Measurements from ENCODE around the gene SLC4A1AP.

The SLC4A1AP gene

GRCh38 chr2:27709326-27709725 is 45.6 kb downstream of the SLC4A1AP start:
- no peaks in the 10 kb centered on the region for H3K9me3 Mint-ChIP-seq
- H3K27me3 Mint-ChIP-seq, result no peaks in the 10 kb centered on the region
- DNase-seq (ENCODE audit: low spot score in 2 of 2), result no peak
- ATAC-seq (replicated peaks; ENCODE audit: extremely low read depth, poor library complexity, severe bottlenecking), result no peak
- H3K36me3 Mint-ChIP-seq (ENCODE audit: insufficient read depth), result no peaks in the 10 kb centered on the region
- peaks cover under 1% of the 10 kb centered on the region for H3K4me1 Mint-ChIP-seq
- no peak overlapping the region for H3K4me3 Mint-ChIP-seq
- no peak overlapping the region for H3K27ac Mint-ChIP-seq (ENCODE audit: low read depth)

- no peak for ATAC-seq (replicated peaks; ENCODE audit: extremely low read depth, poor library complexity, severe bottlenecking)
- Mint-ChIP-seq H3K4me1 (peaks cover 8% of the 10 kb centered on the region), H3K9me3 (no peaks in the 10 kb centered on the region), H3K4me3 (no peak overlapping the region), H3K36me3 (ENCODE audit: insufficient read depth) (no peaks in the 10 kb centered on the region), H3K27ac (ENCODE audit: low read depth) (no peak overlapping the region), H3K27me3 (no peaks in the 10 kb centered on the region)
- DNase-seq (ENCODE audit: low spot score in 2 of 2), result no peak
Observed at GRCh38 chr2:27709960-27710575, 46.4 kb downstream of the SLC4A1AP start.

- no peak overlapping the region for H3K4me3 Mint-ChIP-seq
- peaks cover 8% of the 10 kb centered on the region for H3K4me1 Mint-ChIP-seq
- no peak overlapping the region for H3K27ac Mint-ChIP-seq (ENCODE audit: low read depth)
- no peak for DNase-seq (ENCODE audit: low spot score in 2 of 2)
- no peaks in the 10 kb centered on the region for H3K36me3 Mint-ChIP-seq (ENCODE audit: insufficient read depth)
- ATAC-seq (replicated peaks; ENCODE audit: extremely low read depth, poor library complexity, severe bottlenecking), result no peak
- H3K9me3 Mint-ChIP-seq, result no peaks in the 10 kb centered on the region
- no peaks in the 10 kb centered on the region for H3K27me3 Mint-ChIP-seq
Observed at GRCh38 chr2:27710640-27711430, 47.1 kb downstream of the SLC4A1AP start.

GRCh38 chr2:27711804-27712203 is 48.1 kb downstream of the SLC4A1AP start:
- ATAC-seq (replicated peaks; ENCODE audit: extremely low read depth, poor library complexity, severe bottlenecking), result no peak
- Mint-ChIP-seq H3K4me3 (no peak overlapping the region), H3K4me1 (peaks cover 16% of the 10 kb centered on the region), H3K9me3 (no peaks in the 10 kb centered on the region), H3K27me3 (no peaks in the 10 kb centered on the region), H3K27ac (ENCODE audit: low read depth) (no peak overlapping the region), H3K36me3 (ENCODE audit: insufficient read depth) (no peaks in the 10 kb centered on the region)
- DNase-seq (ENCODE audit: low spot score in 2 of 2), result no peak

- Mint-ChIP-seq H3K4me3 (no peak overlapping the region), H3K27me3 (no peaks in the 10 kb centered on the region), H3K4me1 (peaks cover 19% of the 10 kb centered on the region), H3K36me3 (ENCODE audit: insufficient read depth) (no peaks in the 10 kb centered on the region), H3K27ac (ENCODE audit: low read depth) (no peak overlapping the region), H3K9me3 (no peaks in the 10 kb centered on the region)
- DNase-seq (ENCODE audit: low spot score in 2 of 2) (no peak), ATAC-seq (replicated peaks; ENCODE audit: extremely low read depth, poor library complexity, severe bottlenecking) (no peak)
Observed at GRCh38 chr2:27712522-27712921, 48.8 kb downstream of the SLC4A1AP start.

- ATAC-seq (replicated peaks; ENCODE audit: extremely low read depth, poor library complexity, severe bottlenecking) (no peak), DNase-seq (ENCODE audit: low spot score in 2 of 2) (no peak)
- Mint-ChIP-seq H3K9me3 (no peaks in the 10 kb centered on the region), H3K4me3 (no peak overlapping the region), H3K27me3 (no peaks in the 10 kb centered on the region), H3K4me1 (peaks cover 19% of the 10 kb centered on the region), H3K36me3 (ENCODE audit: insufficient read depth) (no peaks in the 10 kb centered on the region), H3K27ac (ENCODE audit: low read depth) (no peak overlapping the region)
Observed at GRCh38 chr2:27713201-27713600, 49.5 kb downstream of the SLC4A1AP start.

GRCh38 chr2:27714053-27714452 is 50.4 kb downstream of the SLC4A1AP start:
- Mint-ChIP-seq H3K27me3 (no peaks in the 10 kb centered on the region), H3K36me3 (ENCODE audit: insufficient read depth) (no peaks in the 10 kb centered on the region), H3K4me3 (peak overlapping the region; percentile 81), H3K27ac (ENCODE audit: low read depth) (no peak overlapping the region), H3K9me3 (no peaks in the 10 kb centered on the region), H3K4me1 (peaks cover 19% of the 10 kb centered on the region)
- no peak for ATAC-seq (replicated peaks; ENCODE audit: extremely low read depth, poor library complexity, severe bottlenecking)
- DNase-seq (ENCODE audit: low spot score in 2 of 2), result no peak

GRCh38 chr2:27714851-27715291 is 51.2 kb downstream of the SLC4A1AP start:
- DNase-seq (ENCODE audit: low spot score in 2 of 2), result no peak
- H3K27me3 Mint-ChIP-seq, result peaks cover 5% of the 10 kb centered on the region
- ATAC-seq (replicated peaks; ENCODE audit: extremely low read depth, poor library complexity, severe bottlenecking), result no peak
- H3K36me3 Mint-ChIP-seq (ENCODE audit: insufficient read depth), result no peaks in the 10 kb centered on the region
- H3K4me1 Mint-ChIP-seq, result peaks cover 19% of the 10 kb centered on the region
- peak overlapping the region; percentile 32 for H3K27ac Mint-ChIP-seq (ENCODE audit: low read depth)
- H3K4me3 Mint-ChIP-seq, result peak overlapping the region; percentile 81
- H3K9me3 Mint-ChIP-seq, result no peaks in the 10 kb centered on the region

GRCh38 chr2:27715318-27716210 is 51.9 kb downstream of the SLC4A1AP start:
- no peaks in the 10 kb centered on the region for H3K36me3 Mint-ChIP-seq (ENCODE audit: insufficient read depth)
- no peaks in the 10 kb centered on the region for H3K9me3 Mint-ChIP-seq
- H3K4me3 Mint-ChIP-seq, result peak overlapping the region; percentile 81
- ATAC-seq (replicated peaks; ENCODE audit: extremely low read depth, poor library complexity, severe bottlenecking) (peak; percentile 83), DNase-seq (ENCODE audit: low spot score in 2 of 2) (no peak)
- H3K27me3 Mint-ChIP-seq, result peaks cover 12% of the 10 kb centered on the region
- peaks cover 23% of the 10 kb centered on the region for H3K4me1 Mint-ChIP-seq
- no peak overlapping the region for H3K27ac Mint-ChIP-seq (ENCODE audit: low read depth)

- Mint-ChIP-seq H3K4me3 (peak overlapping the region; percentile 57), H3K36me3 (ENCODE audit: insufficient read depth) (no peaks in the 10 kb centered on the region), H3K27ac (ENCODE audit: low read depth) (no peak overlapping the region), H3K4me1 (peaks cover 24% of the 10 kb centered on the region), H3K27me3 (peaks cover 21% of the 10 kb centered on the region), H3K9me3 (no peaks in the 10 kb centered on the region)
- ATAC-seq (replicated peaks; ENCODE audit: extremely low read depth, poor library complexity, severe bottlenecking), result no peak
- no peak for DNase-seq (ENCODE audit: low spot score in 2 of 2)
Observed at GRCh38 chr2:27716301-27717069, 52.8 kb downstream of the SLC4A1AP start.

- Mint-ChIP-seq H3K27me3 (peaks cover 21% of the 10 kb centered on the region), H3K4me1 (peaks cover 24% of the 10 kb centered on the region), H3K36me3 (ENCODE audit: insufficient read depth) (no peaks in the 10 kb centered on the region), H3K9me3 (no peaks in the 10 kb centered on the region), H3K4me3 (peak overlapping the region; percentile 57), H3K27ac (ENCODE audit: low read depth) (no peak overlapping the region)
- ATAC-seq (replicated peaks; ENCODE audit: extremely low read depth, poor library complexity, severe bottlenecking) (no peak), DNase-seq (ENCODE audit: low spot score in 2 of 2) (no peak)
Observed at GRCh38 chr2:27717070-27717795, 53.5 kb downstream of the SLC4A1AP start.

Measured in central memory CD8-positive, alpha-beta T cell (primary cell).